Breast epithelium (tissue), 4 donors: ENCODE data around the gene LGALSL. TPM values are rescaled to one million over a fixed set of nuclear protein-coding genes. Genes with fewer than 3 reads are reported as not detected.

ENCODE experiments used
- DNase-seq, 2 donors: peaks; one replicate each; pipeline ENCODE4 v3.0.0-alpha.2; 2019; ENCODE audit warnings: low spot score in 2 of 2
- H3K27ac ChIP-seq, 2 donors: fragments of 200-600 bp; sonication (generic) in 1 of 2; one replicate each; pipeline ENCODE4 v1.5.1; 2016 to 2019; ENCODE audit warnings: mild to moderate bottlenecking in 1 of 2
- H3K27me3 ChIP-seq, 2 donors: fragments of 200-600 bp; sonication (generic) in 1 of 2; one replicate each; pipeline versions ENCODE4 v1.5.1 to v1.6.0; 2017 to 2019; ENCODE audit warnings: control low read depth in 1 of 2, mild to moderate bottlenecking in 1 of 2
- H3K36me3 ChIP-seq: fragments of 200-600 bp; one replicate; pipeline ENCODE4 v1.5.1; 2019
- H3K4me1 ChIP-seq, 2 donors: fragments of 200-600 bp; sonication (generic); one replicate each; pipeline ENCODE4 v1.5.1; 2016 to 2019; ENCODE audit warnings: control low read depth in 1 of 2
- H3K4me3 ChIP-seq, 3 donors: fragments of 200-600 bp; sonication (generic); 1 replicate in 2 of 3; 2 replicates in 1 of 3; pipeline ENCODE4 v1.5.1; 2016 to 2019; ENCODE audit warnings: mild to moderate bottlenecking in 3 of 3, moderate library complexity in 2 of 3
- H3K9me3 ChIP-seq, 2 donors: fragments of 200-600 bp; sonication (generic) in 1 of 2; one replicate each; pipeline ENCODE4 v1.5.1; 2016 to 2019; ENCODE audit warnings: control low read depth in 1 of 2
- POLR2A ChIP-seq: fragments of 450-650 bp; IDR thresholded peaks from one replicate; pipeline ENCODE4 v1.6.1; 2016; ENCODE audit warnings: antibody characterized with exemption, mild to moderate bottlenecking, moderate library complexity
- POLR2AphosphoS5 ChIP-seq, 3 donors: sonication (generic); formaldehyde crosslinking; IDR thresholded peaks; one replicate each; pipeline ENCODE4 v1.6.1; 2017; ENCODE audit warnings: antibody characterized with exemption in 3 of 3
- intact Hi-C: fragments of 100-400 bp; cut with DNase I; formaldehyde crosslinking; loops from one replicate; pipeline ENCODE4 v1.15.1; 2023; ENCODE audit warnings: low total_unique reads
- total RNA-seq, 3 donors: library from RNA; depleted of rRNA; stranded (reverse); fragments of >200 nt; gene quantifications; one replicate each; pipeline ENCODE4 v1.1.0, GENCODE V29; 2016
- TF ChIP-seq, protein P1 (sequence below), 3 donors: fragments of 450-650 bp; IDR thresholded peaks; one replicate each; pipeline ENCODE4 v1.5.1; 2016 to 2017; ENCODE audit warnings: antibody characterized with exemption in 3 of 3, mild to moderate bottlenecking in 3 of 3, moderate library complexity in 3 of 3

The LGALSL gene
- total RNA-seq, 3 donors from 2014 or later, result 9.4 to 16.7 (median 16.5) TPM

DNA sequence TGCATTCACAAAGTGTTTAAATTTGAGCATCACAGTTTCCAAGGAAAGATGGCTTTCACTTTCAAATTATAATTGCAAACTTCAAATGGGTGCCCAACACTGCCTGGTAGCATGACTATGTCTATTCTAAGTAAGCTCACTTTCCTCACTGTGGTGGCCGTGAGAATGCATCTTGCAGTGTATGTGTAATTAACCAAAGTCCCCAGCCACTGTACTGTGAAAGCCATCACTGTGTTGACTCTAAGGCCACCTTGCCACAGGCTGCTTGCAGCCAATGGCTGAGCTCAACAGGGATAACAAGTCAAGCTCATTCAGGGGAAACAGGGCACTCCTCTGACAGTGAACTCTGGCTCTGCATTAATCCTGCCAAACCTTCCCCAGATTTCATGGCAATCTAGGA, 43.3 kb upstream of the LGALSL start:
- DNase-seq, result no peak
- no peak overlapping the region for H3K27ac ChIP-seq
- TF ChIP-seq, protein P1, sequence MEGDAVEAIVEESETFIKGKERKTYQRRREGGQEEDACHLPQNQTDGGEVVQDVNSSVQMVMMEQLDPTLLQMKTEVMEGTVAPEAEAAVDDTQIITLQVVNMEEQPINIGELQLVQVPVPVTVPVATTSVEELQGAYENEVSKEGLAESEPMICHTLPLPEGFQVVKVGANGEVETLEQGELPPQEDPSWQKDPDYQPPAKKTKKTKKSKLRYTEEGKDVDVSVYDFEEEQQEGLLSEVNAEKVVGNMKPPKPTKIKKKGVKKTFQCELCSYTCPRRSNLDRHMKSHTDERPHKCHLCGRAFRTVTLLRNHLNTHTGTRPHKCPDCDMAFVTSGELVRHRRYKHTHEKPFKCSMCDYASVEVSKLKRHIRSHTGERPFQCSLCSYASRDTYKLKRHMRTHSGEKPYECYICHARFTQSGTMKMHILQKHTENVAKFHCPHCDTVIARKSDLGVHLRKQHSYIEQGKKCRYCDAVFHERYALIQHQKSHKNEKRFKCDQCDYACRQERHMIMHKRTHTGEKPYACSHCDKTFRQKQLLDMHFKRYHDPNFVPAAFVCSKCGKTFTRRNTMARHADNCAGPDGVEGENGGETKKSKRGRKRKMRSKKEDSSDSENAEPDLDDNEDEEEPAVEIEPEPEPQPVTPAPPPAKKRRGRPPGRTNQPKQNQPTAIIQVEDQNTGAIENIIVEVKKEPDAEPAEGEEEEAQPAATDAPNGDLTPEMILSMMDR (IDR thresholded peaks at IDR 0.05), result no peak
- TF ChIP-seq POLR2A, result no peak
- TF ChIP-seq POLR2AphosphoS5 (IDR thresholded peaks at IDR 0.05), result no peak
- no peaks in the 10 kb centered on the region for H3K36me3 ChIP-seq
- H3K4me3 ChIP-seq, result no peak overlapping the region
- H3K9me3 ChIP-seq, result no peaks in the 10 kb centered on the region
- intact Hi-C loops, result no loop called here
- no peaks in the 10 kb centered on the region for H3K27me3 ChIP-seq
- peaks cover 0 to 5% of the 10 kb centered on the region in 2 donors for H3K4me1 ChIP-seq

GRCh38 chr2:64412671-64413070, 41.3 kb upstream of the LGALSL start:
- Histone ChIP-seq H3K36me3 (no peaks in the 10 kb centered on the region), H3K27me3 (no peaks in the 10 kb centered on the region), H3K27ac (no peak overlapping the region), H3K4me3 (no peak overlapping the region), H3K9me3 (no peaks in the 10 kb centered on the region), H3K4me1 (no peaks in the 10 kb centered on the region)
- DNase-seq, result no peak
- TF ChIP-seq POLR2A, result no peak
- intact Hi-C loops, result no loop called here

DNA sequence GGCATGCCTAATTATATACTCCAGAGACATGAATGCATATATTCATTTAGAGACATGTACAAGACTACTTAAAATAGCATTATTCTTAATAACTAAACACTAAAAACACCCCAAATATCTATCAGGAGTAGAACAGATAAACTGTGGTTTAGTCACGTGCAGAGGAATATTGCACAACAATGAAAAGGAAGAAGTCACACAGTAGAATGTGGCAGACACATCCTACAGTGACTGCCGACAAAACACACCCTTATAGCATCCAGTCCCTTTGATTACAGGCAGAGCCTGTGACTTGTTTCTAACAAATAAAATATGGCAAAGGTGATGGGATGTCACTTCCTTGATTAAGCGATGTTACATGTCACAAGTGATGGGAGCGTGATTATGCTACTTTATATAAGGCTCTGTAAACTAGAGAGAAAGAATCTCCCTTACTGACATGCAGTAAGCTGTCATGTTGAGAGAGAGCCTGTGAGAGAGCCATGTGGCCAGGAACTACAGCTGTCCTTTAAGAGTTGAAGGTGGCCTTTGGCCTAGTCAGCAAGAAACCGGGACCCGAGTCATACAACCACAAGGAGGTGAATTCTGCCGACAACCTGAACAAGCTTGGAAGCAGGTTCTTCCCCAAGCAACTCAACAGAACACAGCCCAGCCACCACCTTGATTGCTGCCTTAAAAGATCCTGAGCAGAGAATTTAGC, 39.1 kb upstream of the LGALSL start:
- TF ChIP-seq, protein P1 (IDR thresholded peaks at IDR 0.05), result no peak
- TF ChIP-seq POLR2AphosphoS5 (IDR thresholded peaks at IDR 0.05) (no peak), POLR2A (no peak)
- H3K4me1 ChIP-seq, result no peaks in the 10 kb centered on the region
- no peak overlapping the region for H3K4me3 ChIP-seq
- H3K27ac ChIP-seq, result no peak overlapping the region
- H3K36me3 ChIP-seq, result no peaks in the 10 kb centered on the region
- H3K9me3 ChIP-seq, result no peaks in the 10 kb centered on the region
- no peaks in the 10 kb centered on the region for H3K27me3 ChIP-seq
- DNase-seq, result no peak
- intact Hi-C loops, result loop anchor here (1.0 kb wide), 2 partner anchors 11 to 27 kb away; no protein-coding TSS in a partner anchor

- no peaks in the 10 kb centered on the region for H3K27me3 ChIP-seq
- no peaks in the 10 kb centered on the region for H3K36me3 ChIP-seq
- no peaks in the 10 kb centered on the region for H3K9me3 ChIP-seq
- intact Hi-C loops, result no loop called here
- no peak overlapping the region for H3K27ac ChIP-seq
- no peak for DNase-seq
- no peak overlapping the region for H3K4me3 ChIP-seq
- H3K4me1 ChIP-seq, result no peaks in the 10 kb centered on the region
- TF ChIP-seq POLR2AphosphoS5 (IDR thresholded peaks at IDR 0.05), result no peak
- TF ChIP-seq, protein P1 (IDR thresholded peaks at IDR 0.05), result no peak
- TF ChIP-seq POLR2A, result no peak
These were observed 36.3 kb upstream of the LGALSL start for GRCh38 chr2:64417624-64418023.

- Histone ChIP-seq H3K27ac (no peak overlapping the region), H3K4me3 (no peak overlapping the region), H3K4me1 (no peaks in the 10 kb centered on the region), H3K36me3 (no peaks in the 10 kb centered on the region), H3K27me3 (no peaks in the 10 kb centered on the region), H3K9me3 (no peaks in the 10 kb centered on the region)
- TF ChIP-seq POLR2A (no peak), POLR2AphosphoS5 (IDR thresholded peaks at IDR 0.05) (no peak)
- TF ChIP-seq, protein P1 (IDR thresholded peaks at IDR 0.05), result no peak
- intact Hi-C loops, result no loop called here
- no peak for DNase-seq
These were observed 34.3 kb upstream of the LGALSL start for GRCh38 chr2:64419596-64420165.
